Right lobe of liver (tissue), 6 donors: ENCODE measurements around the gene SCAND1. TPM values are rescaled to one million over a fixed set of nuclear protein-coding genes. Genes with fewer than 3 reads are reported as not detected.
"Not testable (repeated sequence)": the region's sequence is repeated elsewhere in the genome, so short reads cannot be mapped to it uniquely, and the experiment has no call there.

Experiments used
- ATAC-seq, 4 donors: fragments of 200-7000 bp; cut with Tn5 transposase; one replicate each; pipeline ENCODE4 v1.9.1; 2020; ENCODE audit warnings: mild to moderate bottlenecking in 4 of 4, moderate library complexity in 4 of 4
- DNase-seq, 3 donors: peaks; one replicate each; pipeline ENCODE4 v3.0.0-alpha.2; 2020
- H3K27ac ChIP-seq, 3 donors: fragments of 200-600 bp; one replicate each; pipeline ENCODE4 v1.8.0; 2022
- H3K27me3 ChIP-seq, 2 donors: fragments of 200-600 bp; one replicate each; pipeline ENCODE4 v1.8.0; 2022
- H3K36me3 ChIP-seq, 4 donors: fragments of 200-600 bp; sonication (generic) in 1 of 4; one replicate each; pipeline versions ENCODE4 v1.5.1 to v1.8.0; 2017 to 2022; ENCODE audit warnings: control low read depth in 1 of 4
- H3K4me1 ChIP-seq, 4 donors: fragments of 200-600 bp; sonication (generic) in 1 of 4; one replicate each; pipeline versions ENCODE4 v1.5.1 to v1.8.0; 2017 to 2022; ENCODE audit warnings: control low read depth in 1 of 4
- H3K4me3 ChIP-seq, 3 donors: fragments of 200-600 bp; one replicate each; pipeline ENCODE4 v1.8.0; 2022
- H3K9me3 ChIP-seq, 4 donors: fragments of 200-600 bp; sonication (generic) in 1 of 4; one replicate each; pipeline versions ENCODE4 v1.5.1 to v1.8.0; 2017 to 2022; ENCODE audit warnings: control low read depth in 1 of 4
- POLR2A ChIP-seq: fragments of 450-650 bp; IDR thresholded peaks from one replicate; pipeline ENCODE4 v1.6.1; 2017; ENCODE audit warnings: antibody characterized with exemption, mild to moderate bottlenecking
- WGBS: methylation state at CpG from one replicate; pipeline ENCODE4 v1.1.6; 2018; ENCODE audit warnings: low coverage, low lambda C conversion rate; ENCODE audit not compliant: insufficient coverage; ENCODE audit errors: missing lambda C conversion rate; 5-methylcytosine and 5-hydroxymethylcytosine counted together
- intact Hi-C, 2 donors: fragments of 100-400 bp; cut with DNase I; formaldehyde crosslinking; loops; one replicate each; pipeline versions ENCODE4 v1.11.2 to v1.14.1; 2022
- total RNA-seq, 6 experiments: library from RNA; depleted of rRNA in 2 of 6; stranded (reverse); fragments of >200 nt in 2 of 6; fragmentation: NEBNext Ultra II Directional in 3 of 6; extraction: Animal tissue kit (Norgen Biotek cat#: 25700) in 3 of 6; gene quantifications; one replicate each; pipeline versions ENCODE4 v1.1.0 to v1.2.4, GENCODE V29; 2016 to 2023
- TF ChIP-seq, protein P1 (sequence below), 4 donors: fragments of 200-600 bp in 3 of 4; fragments of 450-650 bp in 1 of 4; IDR thresholded peaks; one replicate each; pipeline versions ENCODE4 v1.5.1 to v1.8.0; 2016 to 2022; ENCODE audit warnings: antibody characterized with exemption in 4 of 4, mild to moderate bottlenecking in 2 of 4
- donor health status: DM: no; HTN: yes; CAD: no.
- donor health status: DM: no; HTN: no; CAD: no.
- donor health status: DM: no; HTN: no; CAD: no.
- donor health status: DM: no; HTN: yes; CAD: no.
- donor health status: DM: no; HTN: yes; CAD: no.

Gene SCAND1
- total RNA-seq, 6 experiments from 2014 or later = 35.5 to 106 (median 43.8) TPM

DNA sequence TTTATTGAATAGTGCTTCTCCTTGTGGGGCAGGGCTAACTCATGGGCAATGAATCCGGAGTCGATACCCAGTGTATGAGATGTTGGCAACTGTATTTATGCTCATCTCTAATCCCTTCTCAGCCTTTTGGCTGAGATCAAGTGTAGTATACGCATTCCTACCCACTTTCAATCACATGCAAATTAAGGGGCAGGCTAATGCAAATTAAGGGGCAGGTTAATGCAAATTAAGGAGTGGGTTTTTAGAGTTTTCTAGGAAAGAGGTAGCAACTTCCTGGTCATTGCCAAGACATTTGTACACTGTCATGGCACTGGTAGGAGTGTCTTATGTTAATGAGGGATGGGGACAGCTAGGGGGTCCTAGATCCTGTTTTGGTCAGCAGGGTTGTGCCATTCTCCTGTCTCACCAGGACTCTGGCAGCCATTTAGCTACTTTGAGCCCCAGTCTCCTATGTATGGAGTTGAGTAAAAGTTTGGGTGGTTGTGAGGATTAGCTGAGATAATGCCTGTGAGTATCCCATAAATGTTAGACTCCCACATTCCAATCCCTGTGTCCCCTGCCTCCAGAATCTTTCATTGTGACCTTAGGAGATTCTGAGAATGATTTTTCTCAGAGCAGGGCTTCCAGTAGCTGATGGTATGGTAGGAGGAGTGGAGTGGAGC lies 13.8 kb upstream of the SCAND1 start, which contains the start of gene CNBD2:
Gene CNBD2, plus strand, starts transcription at position 612 of the 662 bp plus-strand sequence. CDS start 173 bp downstream, outside the sequence.
- H3K27me3 ChIP-seq = no peaks in the 10 kb centered on the region
- ATAC-seq = no peak
- H3K4me1 ChIP-seq = no peaks in the 10 kb centered on the region
- no peak within 1 kb of the TSS for H3K27ac ChIP-seq
- H3K9me3 ChIP-seq = no peaks in the 10 kb centered on the region
- DNase-seq = no peak
- no peaks in the 10 kb centered on the region for H3K36me3 ChIP-seq
- no peak within 1 kb of the TSS for H3K4me3 ChIP-seq
- intact Hi-C loops = no loop called here
- no peak for TF ChIP-seq POLR2A
- TF ChIP-seq, protein P1, sequence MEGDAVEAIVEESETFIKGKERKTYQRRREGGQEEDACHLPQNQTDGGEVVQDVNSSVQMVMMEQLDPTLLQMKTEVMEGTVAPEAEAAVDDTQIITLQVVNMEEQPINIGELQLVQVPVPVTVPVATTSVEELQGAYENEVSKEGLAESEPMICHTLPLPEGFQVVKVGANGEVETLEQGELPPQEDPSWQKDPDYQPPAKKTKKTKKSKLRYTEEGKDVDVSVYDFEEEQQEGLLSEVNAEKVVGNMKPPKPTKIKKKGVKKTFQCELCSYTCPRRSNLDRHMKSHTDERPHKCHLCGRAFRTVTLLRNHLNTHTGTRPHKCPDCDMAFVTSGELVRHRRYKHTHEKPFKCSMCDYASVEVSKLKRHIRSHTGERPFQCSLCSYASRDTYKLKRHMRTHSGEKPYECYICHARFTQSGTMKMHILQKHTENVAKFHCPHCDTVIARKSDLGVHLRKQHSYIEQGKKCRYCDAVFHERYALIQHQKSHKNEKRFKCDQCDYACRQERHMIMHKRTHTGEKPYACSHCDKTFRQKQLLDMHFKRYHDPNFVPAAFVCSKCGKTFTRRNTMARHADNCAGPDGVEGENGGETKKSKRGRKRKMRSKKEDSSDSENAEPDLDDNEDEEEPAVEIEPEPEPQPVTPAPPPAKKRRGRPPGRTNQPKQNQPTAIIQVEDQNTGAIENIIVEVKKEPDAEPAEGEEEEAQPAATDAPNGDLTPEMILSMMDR (IDR thresholded peaks at IDR 0.05) = no peak
- WGBS = 96% methylated on average over 3 of the region's 3 CpGs

DNA sequence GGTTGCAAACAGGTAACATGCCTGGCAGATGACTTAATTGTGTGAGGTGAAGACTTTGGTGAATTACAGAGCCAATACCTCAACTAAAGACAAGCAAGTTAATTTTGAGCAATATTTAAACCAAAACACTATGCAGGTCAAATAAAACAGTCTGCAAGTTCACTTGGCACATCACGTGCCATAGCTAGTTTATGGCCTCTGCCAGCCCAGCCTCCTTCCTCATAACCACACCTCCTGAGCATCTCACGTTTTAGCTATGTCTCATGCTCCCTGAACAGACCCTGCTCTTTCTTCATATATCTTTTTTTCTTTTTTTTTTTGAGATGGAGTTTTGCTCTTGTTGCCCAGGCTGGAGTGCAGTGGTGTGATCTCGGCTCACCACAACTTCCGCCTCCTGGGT lies 9.6 kb upstream of the SCAND1 start:
- intact Hi-C loops = no loop called here
- Histone ChIP-seq H3K4me3 (no peak overlapping the region), H3K4me1 (no peaks in the 10 kb centered on the region), H3K9me3 (no peaks in the 10 kb centered on the region), H3K36me3 (no peaks in the 10 kb centered on the region), H3K27ac (no peak overlapping the region), H3K27me3 (no peaks in the 10 kb centered on the region)
- ATAC-seq (no peak), DNase-seq (no peak)
- no peak for TF ChIP-seq POLR2A
- TF ChIP-seq, protein P1 (IDR thresholded peaks at IDR 0.05) = no peak
- WGBS = 92% methylated on average over 4 of the region's 4 CpGs

DNA sequence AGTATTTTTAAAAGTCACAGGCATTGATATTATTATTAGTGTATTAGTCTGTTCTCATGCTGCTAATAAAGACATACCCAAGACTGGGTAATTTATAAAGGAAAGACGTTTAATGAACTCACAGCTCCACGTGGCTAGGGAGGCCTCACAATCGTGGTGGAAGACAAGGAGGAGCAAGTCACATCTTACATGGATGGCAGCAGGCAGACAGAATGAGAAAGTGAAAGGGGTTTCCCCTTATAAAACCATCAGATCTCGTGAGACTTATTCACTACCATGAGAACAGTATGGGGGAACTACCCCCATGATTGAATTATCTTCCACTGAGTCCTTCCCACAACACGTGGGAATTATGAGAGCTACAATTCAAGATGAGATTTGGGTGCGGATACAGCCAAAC lies 5.0 kb upstream of the SCAND1 start:
- H3K36me3 ChIP-seq, ATAC-seq, H3K4me3 ChIP-seq, H3K9me3 ChIP-seq, H3K27me3 ChIP-seq, DNase-seq, H3K27ac ChIP-seq, H3K4me1 ChIP-seq, intact Hi-C loops: not testable (repeated sequence)
- WGBS = 74% methylated on average over 6 of the region's 6 CpGs

DNA sequence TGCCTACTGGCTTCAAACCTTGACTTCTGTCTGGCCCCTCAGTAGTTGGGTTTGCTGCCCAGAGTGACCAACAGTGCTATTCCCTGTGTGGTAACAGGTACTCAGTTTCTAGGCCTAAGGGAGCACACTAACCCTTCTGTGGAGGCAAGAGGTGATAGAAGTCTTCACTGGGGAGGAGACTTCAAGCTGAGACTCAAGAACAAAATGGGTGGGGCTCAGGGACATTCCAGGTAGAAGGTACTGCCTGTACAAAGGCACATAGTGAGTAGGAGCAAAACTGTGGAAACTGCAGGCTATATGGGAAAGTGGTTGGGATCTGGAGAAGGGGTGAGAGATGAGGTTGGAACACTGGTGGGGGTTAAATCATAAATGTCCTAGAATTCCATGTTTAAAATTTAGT lies 2.3 kb upstream of the SCAND1 start:
- Histone ChIP-seq H3K9me3 (no peaks in the 10 kb centered on the region), H3K27ac (no peak overlapping the region), H3K4me3 (no peak overlapping the region), H3K4me1 (peaks cover 0 to 21% (median 2%) of the 10 kb centered on the region in 4 donors), H3K36me3 (no peaks in the 10 kb centered on the region), H3K27me3 (no peaks in the 10 kb centered on the region)
- DNase-seq = no peak
- no peak for TF ChIP-seq POLR2A
- TF ChIP-seq, protein P1 (IDR thresholded peaks at IDR 0.05) = no peak
- intact Hi-C loops = no loop called here
- ATAC-seq = no peak

DNA sequence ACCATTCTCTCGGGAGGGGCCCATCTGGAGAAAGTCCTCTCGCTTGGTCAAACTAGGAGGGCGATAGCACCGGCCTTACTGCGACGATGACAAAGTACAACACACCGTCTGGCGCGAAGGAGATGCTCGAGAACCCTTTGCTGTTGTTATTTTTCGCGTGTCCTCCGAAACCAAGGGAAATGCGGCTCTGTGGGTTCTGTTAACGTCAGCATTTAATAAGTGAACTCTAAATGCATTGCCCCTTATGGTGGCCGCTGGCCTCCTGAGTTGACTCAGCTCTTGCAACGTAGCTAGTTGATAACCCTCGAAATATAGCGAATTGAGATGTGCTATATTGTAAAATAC lies 577 bp upstream of the SCAND1 start:
- Histone ChIP-seq H3K27ac (peak overlapping the region; percentile 97 to 99 (median 99)), H3K9me3 (no peaks in the 10 kb centered on the region), H3K4me1 (peaks cover 0 to 21% (median 2%) of the 10 kb centered on the region in 4 donors), H3K36me3 (no peaks in the 10 kb centered on the region), H3K27me3 (no peaks in the 10 kb centered on the region), H3K4me3 (peak overlapping the region; percentile 96 to 99 (median 97))
- WGBS = 0% methylated on average over 16 of the region's 19 CpGs
- no peak for DNase-seq
- peak; percentile 0 to 7 (median 4) for ATAC-seq
- TF ChIP-seq POLR2A = no peak
- TF ChIP-seq, protein P1 (IDR thresholded peaks at IDR 0.05) = no peak
- intact Hi-C loops = no loop called here
